Neuronal stem cell (in vitro differentiated cells): Measurements from ENCODE around the gene BRINP1.

Source experiments
- DNase-seq: peaks from one replicate; pipeline ENCODE4 v3.0.0-alpha.2; 2013; ENCODE audit warnings: low spot score
- H2AFZ ChIP-seq: one replicate; pipeline ENCODE4 v1.6.1; 2013; ENCODE audit warnings: mild to moderate bottlenecking, low read length, inconsistent platforms
- H2AK5ac ChIP-seq: 2 replicates; pipeline ENCODE4 v1.6.1; 2013; ENCODE audit warnings: low read depth, mild to moderate bottlenecking, inconsistent platforms, low read length, moderate library complexity, mixed read lengths
- H2BK120ac ChIP-seq: 2 replicates; pipeline ENCODE4 v1.6.1; 2013; ENCODE audit warnings: low read depth, mild to moderate bottlenecking, inconsistent platforms, low read length, moderate library complexity, mixed read lengths
- H2BK12ac ChIP-seq: one replicate; pipeline ENCODE4 v1.6.1; 2013; ENCODE audit warnings: low read length, inconsistent platforms
- H2BK15ac ChIP-seq: 2 replicates; pipeline ENCODE4 v1.6.1; 2013; ENCODE audit warnings: mild to moderate bottlenecking, low read length, inconsistent platforms, mixed read lengths
- H2BK5ac ChIP-seq: one replicate; pipeline ENCODE4 v1.6.1; 2013; ENCODE audit warnings: inconsistent platforms, mild to moderate bottlenecking, low read length, moderate library complexity
- H3K14ac ChIP-seq: one replicate; pipeline ENCODE4 v1.6.1; 2013; ENCODE audit warnings: low read length, inconsistent platforms
- H3K18ac ChIP-seq: 2 replicates; pipeline ENCODE4 v1.6.1; 2013; ENCODE audit warnings: low read length, inconsistent platforms
- H3K23ac ChIP-seq: 2 replicates; pipeline ENCODE4 v1.6.1; 2013; ENCODE audit warnings: low read depth, mild to moderate bottlenecking, mixed read lengths, low read length, inconsistent platforms; ENCODE audit not compliant: poor library complexity
- H3K27ac ChIP-seq: replicated peaks from 3 replicates; pipeline ENCODE4 v1.5.1; 2013; ENCODE audit warnings: low read length, inconsistent platforms
- H3K27me3 ChIP-seq, 3 experiments: 2 replicates each; pipeline ENCODE4 v1.6.1; 2013; ENCODE audit warnings: low read length in 3 of 3, mild to moderate bottlenecking in 2 of 3, inconsistent platforms in 1 of 3, low read depth in 1 of 3, mixed read lengths in 1 of 3, moderate library complexity in 1 of 3; ENCODE audit not compliant: control insufficient read depth in 3 of 3, insufficient read depth in 3 of 3
- H3K36me3 ChIP-seq, 2 donors: replicated peaks in 1 of 2; 2 replicates each; pipeline ENCODE4 v1.6.1; 2013; ENCODE audit warnings: low read length in 2 of 2; ENCODE audit not compliant: control insufficient read depth in 2 of 2, insufficient read depth in 2 of 2
- H3K4ac ChIP-seq: 2 replicates; pipeline ENCODE4 v1.6.1; 2013; ENCODE audit warnings: inconsistent platforms, mild to moderate bottlenecking, low read length, moderate library complexity
- H3K4me1 ChIP-seq, 2 donors: 1 replicate in 1 of 2; 2 replicates in 1 of 2; pipeline ENCODE4 v1.6.1; 2013; ENCODE audit warnings: low read length in 2 of 2, low read depth in 1 of 2; ENCODE audit not compliant: control insufficient read depth in 2 of 2, insufficient read depth in 1 of 2
- H3K4me2 ChIP-seq: one replicate; pipeline ENCODE4 v1.6.1; 2013; ENCODE audit warnings: mild to moderate bottlenecking, low read length, inconsistent platforms; ENCODE audit not compliant: insufficient read depth, poor library complexity, severe bottlenecking
- H3K4me3 ChIP-seq, 2 donors: 2 replicates each; pipeline ENCODE4 v1.5.1; 2013; ENCODE audit warnings: low read length in 2 of 2, mild to moderate bottlenecking in 2 of 2, inconsistent platforms in 1 of 2, moderate library complexity in 1 of 2
- H3K79me1 ChIP-seq: one replicate; pipeline ENCODE4 v1.6.1; 2013; ENCODE audit warnings: low read depth, mild to moderate bottlenecking, inconsistent platforms, low read length, moderate library complexity
- H3K9ac ChIP-seq: one replicate; pipeline ENCODE4 v1.6.1; 2013; ENCODE audit warnings: mild to moderate bottlenecking, low read depth, low read length, inconsistent platforms; ENCODE audit not compliant: poor library complexity
- H3K9me3 ChIP-seq, 2 donors: replicated peaks in 1 of 2; 2 replicates each; pipeline versions ENCODE3 to v1.6.1; 2013; ENCODE audit warnings: low read length in 2 of 2, mild to moderate bottlenecking in 2 of 2, inconsistent platforms in 1 of 2, low read depth in 1 of 2, mixed read lengths in 1 of 2, moderate library complexity in 1 of 2; ENCODE audit not compliant: control insufficient read depth in 2 of 2, insufficient read depth in 1 of 2
- H4K8ac ChIP-seq: one replicate; pipeline ENCODE4 v1.6.1; 2013; ENCODE audit warnings: low read depth, mild to moderate bottlenecking, inconsistent platforms, low read length, moderate library complexity
- H4K91ac ChIP-seq: one replicate; pipeline ENCODE4 v1.6.1; 2013; ENCODE audit warnings: low read length, low read depth, mild to moderate bottlenecking, inconsistent platforms; ENCODE audit not compliant: poor library complexity
- WGBS, 2 donors: extraction: QIAGEN DNeasy Blood & Tissue Kit; methylation state at CpG; one replicate each; pipeline ENCODE4 v1.1.7; 2013; ENCODE audit warnings: missing lambda C conversion rate in 2 of 2, mixed read lengths in 1 of 2; ENCODE audit not compliant: insufficient read length in 2 of 2, insufficient replicate concordance in 1 of 2; ENCODE audit errors: extremely low coverage in 2 of 2; 5-methylcytosine and 5-hydroxymethylcytosine counted together

BRINP1 gene

DNA sequence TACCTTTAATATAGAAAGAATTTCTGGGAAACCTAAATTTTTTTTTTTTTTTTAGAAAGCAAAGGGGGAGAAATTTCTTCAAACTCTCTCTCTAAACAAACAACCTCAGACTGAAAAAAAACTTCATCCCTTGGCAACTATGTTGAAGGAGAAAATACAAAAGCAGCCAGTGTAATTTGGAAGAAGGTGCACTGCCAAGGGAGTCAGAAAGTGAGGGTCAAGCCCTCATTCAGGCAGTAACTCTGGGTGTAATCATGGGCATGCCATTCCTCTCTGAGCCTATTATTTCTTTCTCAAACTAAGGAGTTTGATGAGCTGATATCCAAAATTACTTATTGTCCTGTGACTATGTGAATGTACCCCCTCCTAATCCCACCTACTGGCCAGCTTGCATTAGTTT is 203.1 kb downstream of the BRINP1 start:
- Histone ChIP-seq H3K4me3 (no peak overlapping the region), H3K9me3 (peaks cover 0 to 10% of the 10 kb centered on the region in 2 donors), H3K9ac (no peak overlapping the region), H4K8ac (no peak overlapping the region), H2BK5ac (no peak overlapping the region), H3K4me1 (peaks cover 0 to 1% of the 10 kb centered on the region in 2 donors), H3K18ac (no peak overlapping the region), H2BK12ac (no peak overlapping the region), H3K79me1 (no peaks in the 10 kb centered on the region), H3K27ac (no peak overlapping the region), H2BK15ac (no peak overlapping the region), H3K14ac (no peak overlapping the region), H3K36me3 (no peaks in the 10 kb centered on the region), H3K27me3 (no peaks in the 10 kb centered on the region), H3K4ac (no peak overlapping the region), H4K91ac (no peak overlapping the region), H3K23ac (no peak overlapping the region), H2AFZ (no peak overlapping the region), H2BK120ac (no peak overlapping the region), H3K4me2 (no peak overlapping the region), H2AK5ac (no peak overlapping the region)
- no peak for DNase-seq

DNA sequence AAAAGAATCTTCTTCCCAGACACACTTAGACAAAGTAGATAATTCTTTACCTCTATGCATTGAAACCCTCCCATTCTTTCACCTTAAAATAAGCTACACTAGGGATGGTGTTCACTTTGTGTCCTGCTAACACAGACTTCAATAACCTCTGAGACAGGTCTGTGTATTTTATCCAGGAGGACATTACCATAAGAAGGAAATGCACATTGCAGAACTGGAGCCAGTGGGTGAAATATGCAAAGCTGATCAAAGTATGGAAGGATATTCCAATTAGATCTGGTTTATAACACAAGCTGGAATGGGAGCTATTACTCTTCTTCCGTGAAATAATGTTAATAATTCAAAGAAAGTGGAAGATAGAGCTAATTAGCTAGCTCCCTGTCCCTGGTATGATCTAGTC is 204.1 kb downstream of the BRINP1 start:
- no peak overlapping the region for H3K4me3 ChIP-seq
- no peaks in the 10 kb centered on the region for H3K27me3 ChIP-seq
- no peak overlapping the region for H4K8ac ChIP-seq
- H2BK120ac ChIP-seq: no peak overlapping the region
- H3K27ac ChIP-seq: no peak overlapping the region
- H3K14ac ChIP-seq: no peak overlapping the region
- peaks cover 0 to 10% of the 10 kb centered on the region in 2 donors for H3K9me3 ChIP-seq
- no peak overlapping the region for H4K91ac ChIP-seq
- no peak overlapping the region for H3K23ac ChIP-seq
- H3K9ac ChIP-seq: no peak overlapping the region
- no peak overlapping the region for H2BK5ac ChIP-seq
- no peak overlapping the region for H2AFZ ChIP-seq
- no peak for DNase-seq
- H3K4ac ChIP-seq: no peak overlapping the region
- WGBS, 2 donors: no CpG with 5 or more reads among the region's 1 CpG
- H3K79me1 ChIP-seq: no peaks in the 10 kb centered on the region
- H3K4me1 ChIP-seq: peaks cover 0 to 1% of the 10 kb centered on the region in 2 donors
- no peak overlapping the region for H2BK12ac ChIP-seq
- H3K18ac ChIP-seq: no peak overlapping the region
- H2BK15ac ChIP-seq: no peak overlapping the region
- H3K36me3 ChIP-seq: no peaks in the 10 kb centered on the region
- H3K4me2 ChIP-seq: no peak overlapping the region
- no peak overlapping the region for H2AK5ac ChIP-seq

DNA sequence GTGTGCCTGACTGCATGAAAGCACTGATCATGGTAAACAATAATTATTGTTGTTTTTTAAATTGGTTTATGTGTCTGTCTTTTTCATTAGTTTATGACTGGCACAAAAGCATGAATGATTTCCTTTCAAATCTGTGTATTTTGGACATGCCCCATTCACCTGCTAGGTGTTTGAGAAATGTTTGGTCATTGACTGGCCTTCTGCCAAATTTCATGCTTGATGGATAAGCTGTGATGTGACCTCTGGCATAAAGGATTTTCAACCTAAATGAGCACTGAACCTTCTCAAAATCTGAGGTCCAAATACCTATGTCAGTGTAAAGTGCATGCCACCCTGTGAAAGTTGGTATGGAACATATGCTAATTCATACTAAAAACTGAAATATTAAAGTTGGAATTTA is 204.5 kb downstream of the BRINP1 start:
- no peak overlapping the region for H2BK5ac ChIP-seq
- no peak overlapping the region for H2AK5ac ChIP-seq

GRCh38 chr9:119160551-119160950 is 208.7 kb downstream of the BRINP1 start:
- H3K4me1 ChIP-seq: peaks cover 0 to 3% of the 10 kb centered on the region in 2 donors
- H3K4ac ChIP-seq: no peak overlapping the region
- H3K79me1 ChIP-seq: no peaks in the 10 kb centered on the region
- no peak overlapping the region for H3K4me3 ChIP-seq
- H3K14ac ChIP-seq: no peak overlapping the region
- H4K91ac ChIP-seq: no peak overlapping the region
- H2AK5ac ChIP-seq: no peak overlapping the region
- no peak overlapping the region for H3K23ac ChIP-seq
- H3K4me2 ChIP-seq: no peak overlapping the region
- no peak overlapping the region for H2BK15ac ChIP-seq
- H4K8ac ChIP-seq: no peak overlapping the region
- H2BK5ac ChIP-seq: no peak overlapping the region
- H2BK120ac ChIP-seq: no peak overlapping the region
- H3K36me3 ChIP-seq: no peaks in the 10 kb centered on the region
- H3K9ac ChIP-seq: no peak overlapping the region
- H2BK12ac ChIP-seq: no peak overlapping the region
- H3K9me3 ChIP-seq: no peaks in the 10 kb centered on the region
- no peak overlapping the region for H2AFZ ChIP-seq
- H3K27ac ChIP-seq: no peak overlapping the region
- no peak for DNase-seq
- H3K18ac ChIP-seq: no peak overlapping the region
- H3K27me3 ChIP-seq: no peaks in the 10 kb centered on the region

More for the DNA sequence above, 204.5 kb downstream of the BRINP1 start:
- Histone ChIP-seq H3K18ac (no peak overlapping the region), H4K8ac (no peak overlapping the region), H3K36me3 (no peaks in the 10 kb centered on the region), H3K4me3 (no peak overlapping the region), H3K14ac (no peak overlapping the region), H2BK12ac (no peak overlapping the region), H3K4me2 (no peak overlapping the region), H3K9me3 (peaks cover 0 to 10% of the 10 kb centered on the region in 2 donors), H2BK120ac (no peak overlapping the region), H3K9ac (no peak overlapping the region), H3K27ac (no peak overlapping the region), H3K23ac (no peak overlapping the region), H3K27me3 (no peaks in the 10 kb centered on the region), H3K4ac (no peak overlapping the region), H4K91ac (no peak overlapping the region), H3K4me1 (peaks cover 0 to 1% of the 10 kb centered on the region in 2 donors), H2AFZ (no peak overlapping the region), H2BK15ac (no peak overlapping the region), H3K79me1 (no peaks in the 10 kb centered on the region)
- DNase-seq: no peak
